ENCODE results near the gene FCSK.

- TF ChIP-seq EZH2 (IDR thresholded peaks at IDR 0.05; ENCODE audit: borderline replicate concordance) (no peak), CTCF (IDR thresholded peaks at IDR 0.05; ENCODE audit: poor library complexity) (no peak), EZH2phosphoT487 (IDR thresholded peaks at IDR 0.05; ENCODE audit: low read depth, severe bottlenecking, unreplicated experiment) (no peak)
Observed at GRCh38 chr16:70478912-70479341, 24.5 kb downstream of the FCSK start.

All from hepatocyte (in vitro differentiated cells).